Stimulated activated CD4-positive, alpha-beta T cell treated with anti-CD3 and anti-CD28 coated beads, TNF-alpha, amount 100 ng/mL, for 1 hour (primary cell): ENCODE measurements around the gene GTF2H4.
"Not testable (repeated sequence)": the region's sequence is repeated elsewhere in the genome, so short reads cannot be mapped to it uniquely, and the experiment has no call there.

ENCODE experiments used
- DNase-seq, 3 donors: peaks; one replicate each; pipeline ENCODE4 v3.0.0-alpha.2; 2020; ENCODE audit warnings: low read depth in 3 of 3, low spot score in 1 of 3

Gene GTF2H4

GRCh38 chr6:30917487-30917886 is 9.5 kb downstream of the GTF2H4 start:
- DNase-seq = no peak

- no peak for DNase-seq
Measured at GRCh38 chr6:30918670-30919069, 10.7 kb downstream of the GTF2H4 start.

- no peak for DNase-seq
Measured at GRCh38 chr6:30922447-30922852, 14.4 kb downstream of the GTF2H4 start.

- DNase-seq = not testable (repeated sequence)
Measured at GRCh38 chr6:30924040-30924627, 16.1 kb downstream of the GTF2H4 start.

- no peak for DNase-seq
Measured at GRCh38 chr6:30926644-30927043, 18.6 kb downstream of the GTF2H4 start.

GRCh38 chr6:30927080-30927479 is 19.1 kb downstream of the GTF2H4 start:
- not testable (repeated sequence) for DNase-seq

GRCh38 chr6:30928677-30929076 is 20.7 kb downstream of the GTF2H4 start:
- no peak for DNase-seq

GRCh38 chr6:30930506-30930905 is 22.5 kb downstream of the GTF2H4 start:
- no peak for DNase-seq

- DNase-seq = no peak
Measured at GRCh38 chr6:30931272-30931671, 23.3 kb downstream of the GTF2H4 start.

GRCh38 chr6:30931969-30932645 is 24.1 kb downstream of the GTF2H4 start, which contains the start of gene SFTA2:
Gene SFTA2 (minus strand): TSS chr6:30932170. CDS start chr6:30932096, 74 bp downstream.
- no peak for DNase-seq

- DNase-seq = no peak
Measured at GRCh38 chr6:30932665-30933365, 24.8 kb downstream of the GTF2H4 start.

- DNase-seq = no peak
Measured at GRCh38 chr6:30935018-30935417, 27.0 kb downstream of the GTF2H4 start.

- DNase-seq = no peak
Measured at GRCh38 chr6:30937265-30937664, 29.3 kb downstream of the GTF2H4 start.

- no peak for DNase-seq
Measured at GRCh38 chr6:30938730-30939129, 30.7 kb downstream of the GTF2H4 start.

GRCh38 chr6:30939473-30939872 is 31.5 kb downstream of the GTF2H4 start:
- DNase-seq = no peak

GRCh38 chr6:30940361-30940986 is 32.5 kb downstream of the GTF2H4 start, which contains the start of gene MUCL3:
Gene MUCL3 (plus strand): TSS chr6:30940973. CDS start chr6:30941000, 27 bp downstream.
- no peak for DNase-seq

- DNase-seq = no peak
Measured at GRCh38 chr6:30942338-30943060, 34.5 kb downstream of the GTF2H4 start.

GRCh38 chr6:30944051-30944450 is 36.0 kb downstream of the GTF2H4 start:
- no peak for DNase-seq

GRCh38 chr6:30945281-30945680 is 37.3 kb downstream of the GTF2H4 start:
- no peak for DNase-seq

GRCh38 chr6:30947231-30947630 is 39.2 kb downstream of the GTF2H4 start:
- DNase-seq = no peak

GRCh38 chr6:30948811-30949210 is 40.8 kb downstream of the GTF2H4 start:
- DNase-seq = no peak
